ENCODE data around the gene LILRB5.

- TF ChIP-seq EZH2 (IDR thresholded peaks at IDR 0.05; ENCODE audit: borderline replicate concordance, low read length) (no peak), CTCF (IDR thresholded peaks at IDR 0.05; ENCODE audit: low read length) (no peak)
Measured at GRCh38 chr19:54257116-54257480, at the start of gene LILRB5.
